MM.1S (cell line): ENCODE data around the gene CDO1.

Source experiments
- CTCF ChIP-seq: fragments of 300-600 bp; sonication (generic); IDR thresholded peaks from 2 replicates; pipeline ENCODE4 v1.5.1; 2016; ENCODE audit warnings: antibody characterized with exemption, low read length, mixed read lengths
- EZH2 ChIP-seq: fragments of 300-600 bp; sonication (generic); optimal IDR thresholded peaks from 2 replicates; pipeline ENCODE3; 2017; ENCODE audit warnings: low read depth, mild to moderate bottlenecking, antibody characterized with exemption, low read length, mixed read lengths
- EZH2phosphoT487 ChIP-seq: fragments of 300-600 bp; sonication (generic); IDR thresholded peaks from 2 replicates; pipeline ENCODE4 v1.6.1; 2018; ENCODE audit warnings: antibody characterized with exemption, low read length

DNA sequence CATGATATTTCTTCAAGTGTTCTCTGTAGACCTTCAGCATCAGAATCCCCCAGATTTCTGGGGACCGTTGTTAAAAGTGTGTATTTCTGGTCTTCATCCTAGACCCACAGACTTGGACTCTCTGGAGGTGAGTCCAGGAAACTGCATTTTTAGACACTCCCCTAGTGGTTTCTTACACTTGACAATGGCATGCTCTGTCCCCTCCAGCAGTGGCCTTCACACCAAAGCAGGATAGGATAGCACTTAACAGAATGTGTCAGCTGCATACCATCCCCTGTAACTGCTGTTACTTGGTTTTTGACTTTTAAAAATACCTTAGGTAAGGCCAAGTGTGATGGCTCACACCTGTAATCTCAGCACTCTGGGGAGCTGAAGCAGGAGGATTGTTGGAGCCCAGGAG is 20.8 kb downstream of the CDO1 start:
- TF ChIP-seq CTCF, result no peak
- TF ChIP-seq EZH2, result no peak
- TF ChIP-seq EZH2phosphoT487, result no peak
